ENCODE results near the gene FBRS.
"Not testable (repeated sequence)": the region's sequence is repeated elsewhere in the genome, so short reads cannot be mapped to it uniquely, and the experiment has no call there.

FBRS gene

GRCh38 chr16:30669026-30669902 lies 11.0 kb downstream of the FBRS start:
- Mint-ChIP-seq H3K27ac (no peak overlapping the region), H3K4me1 (peaks cover 14% of the 10 kb centered on the region), H3K36me3 (peaks cover 7% of the 10 kb centered on the region), H3K27me3 (no peaks in the 10 kb centered on the region), H3K4me3 (no peak overlapping the region), H3K9me3 (no peaks in the 10 kb centered on the region)

GRCh38 chr16:30669903-30670824 lies 11.9 kb downstream of the FBRS start:
- Mint-ChIP-seq H3K4me3 (no peak overlapping the region), H3K36me3 (peaks cover 7% of the 10 kb centered on the region), H3K9me3 (no peaks in the 10 kb centered on the region), H3K4me1 (peaks cover 10% of the 10 kb centered on the region), H3K27ac (no peak overlapping the region), H3K27me3 (no peaks in the 10 kb centered on the region)

GRCh38 chr16:30675143-30675542 lies 16.9 kb downstream of the FBRS start:
- Mint-ChIP-seq H3K9me3 (no peaks in the 10 kb centered on the region), H3K36me3 (no peaks in the 10 kb centered on the region), H3K27me3 (no peaks in the 10 kb centered on the region), H3K27ac (no peak overlapping the region), H3K4me3 (no peak overlapping the region), H3K4me1 (no peaks in the 10 kb centered on the region)

- Mint-ChIP-seq H3K27me3 (no peaks in the 10 kb centered on the region), H3K4me1 (no peaks in the 10 kb centered on the region), H3K36me3 (no peaks in the 10 kb centered on the region), H3K4me3 (no peak overlapping the region), H3K27ac (no peak overlapping the region), H3K9me3 (no peaks in the 10 kb centered on the region)
These were observed 19.8 kb downstream of the FBRS start for GRCh38 chr16:30677931-30678585.

- H3K9me3 Mint-ChIP-seq: no peaks in the 10 kb centered on the region
- no peaks in the 10 kb centered on the region for H3K4me1 Mint-ChIP-seq
- no peaks in the 10 kb centered on the region for H3K27me3 Mint-ChIP-seq
- no peaks in the 10 kb centered on the region for H3K36me3 Mint-ChIP-seq
- H3K27ac Mint-ChIP-seq: no peak overlapping the region
- H3K4me3 Mint-ChIP-seq: no peak overlapping the region
These were observed 20.3 kb downstream of the FBRS start for GRCh38 chr16:30678586-30678970.

- H3K36me3 Mint-ChIP-seq: no peaks in the 10 kb centered on the region
These were observed 22.1 kb downstream of the FBRS start for GRCh38 chr16:30680326-30680725.

GRCh38 chr16:30688701-30689100 lies 30.5 kb downstream of the FBRS start:
- Mint-ChIP-seq H3K36me3 (no peaks in the 10 kb centered on the region), H3K4me1 (peaks cover 7% of the 10 kb centered on the region), H3K9me3 (no peaks in the 10 kb centered on the region), H3K27me3 (no peaks in the 10 kb centered on the region), H3K27ac (no peak overlapping the region), H3K4me3 (no peak overlapping the region)

More at GRCh38 chr16:30680326-30680725, 22.1 kb downstream of the FBRS start:
- no peak overlapping the region for H3K27ac Mint-ChIP-seq
- no peaks in the 10 kb centered on the region for H3K9me3 Mint-ChIP-seq
- no peak overlapping the region for H3K4me3 Mint-ChIP-seq
- no peaks in the 10 kb centered on the region for H3K4me1 Mint-ChIP-seq
- no peaks in the 10 kb centered on the region for H3K27me3 Mint-ChIP-seq

GRCh38 chr16:30691907-30692306 lies 33.7 kb downstream of the FBRS start:
- no peak overlapping the region for H3K4me3 Mint-ChIP-seq
- no peaks in the 10 kb centered on the region for H3K27me3 Mint-ChIP-seq
- no peaks in the 10 kb centered on the region for H3K9me3 Mint-ChIP-seq
- peaks cover 11% of the 10 kb centered on the region for H3K4me1 Mint-ChIP-seq
- no peaks in the 10 kb centered on the region for H3K36me3 Mint-ChIP-seq
- no peak overlapping the region for H3K27ac Mint-ChIP-seq

- peaks cover 15% of the 10 kb centered on the region for H3K4me1 Mint-ChIP-seq
- H3K36me3 Mint-ChIP-seq: no peaks in the 10 kb centered on the region
- H3K27me3 Mint-ChIP-seq: no peaks in the 10 kb centered on the region
- no peak overlapping the region for H3K27ac Mint-ChIP-seq
- H3K4me3 Mint-ChIP-seq: no peak overlapping the region
- no peaks in the 10 kb centered on the region for H3K9me3 Mint-ChIP-seq
These were observed 34.3 kb downstream of the FBRS start for GRCh38 chr16:30692396-30693064.

GRCh38 chr16:30694926-30695693 lies 36.9 kb downstream of the FBRS start:
- Mint-ChIP-seq H3K4me3 (no peak overlapping the region), H3K9me3 (no peaks in the 10 kb centered on the region), H3K27ac (no peak overlapping the region), H3K4me1 (peaks cover 27% of the 10 kb centered on the region), H3K36me3 (peaks cover 8% of the 10 kb centered on the region), H3K27me3 (no peaks in the 10 kb centered on the region)

- not testable (repeated sequence) for H3K9me3 Mint-ChIP-seq, H3K36me3 Mint-ChIP-seq, H3K27me3 Mint-ChIP-seq, H3K4me3 Mint-ChIP-seq, H3K27ac Mint-ChIP-seq
- peaks cover 33% of the 10 kb centered on the region for H3K4me1 Mint-ChIP-seq
These were observed 38.4 kb downstream of the FBRS start for GRCh38 chr16:30696646-30697045.

GRCh38 chr16:30697264-30698138 lies 39.3 kb downstream of the FBRS start:
- Mint-ChIP-seq H3K27me3 (no peaks in the 10 kb centered on the region), H3K4me3 (peak overlapping the region; percentile 98), H3K4me1 (peaks cover 32% of the 10 kb centered on the region), H3K9me3 (no peaks in the 10 kb centered on the region), H3K27ac (peak overlapping the region; percentile 99), H3K36me3 (peaks cover 9% of the 10 kb centered on the region)

GRCh38 chr16:30698139-30698815 lies 40.0 kb downstream of the FBRS start:
- peaks cover 34% of the 10 kb centered on the region for H3K4me1 Mint-ChIP-seq
- no peaks in the 10 kb centered on the region for H3K27me3 Mint-ChIP-seq
- peak overlapping the region; percentile 98 for H3K4me3 Mint-ChIP-seq
- peak overlapping the region; percentile 99 for H3K27ac Mint-ChIP-seq
- no peaks in the 10 kb centered on the region for H3K9me3 Mint-ChIP-seq
- H3K36me3 Mint-ChIP-seq: peaks cover 11% of the 10 kb centered on the region
